G401 (cell line): ENCODE results near the gene C16orf92. TPM values are rescaled to one million over a fixed set of nuclear protein-coding genes. Genes with fewer than 3 reads are reported as not detected.

ENCODE experiments used
- DNase-seq: peaks from one replicate; pipeline ENCODE4 v3.0.0-alpha.2; 2015; ENCODE audit warnings: low spot score
- in situ Hi-C: cut with HindIII; loops from 2 replicates; pipeline ENCODE4 v1.10.0; 2016; ENCODE audit warnings: low sequenced_read_pairs, mixed read lengths
- total RNA-seq: library from RNA; depleted of rRNA; stranded (reverse); fragments of >200 nt; shearing (Covaris generic); gene quantifications from 2 replicates; pipeline ENCODE4 v1.2.3, GENCODE V29; 2014; rRNA removed

The C16orf92 gene, protein sequence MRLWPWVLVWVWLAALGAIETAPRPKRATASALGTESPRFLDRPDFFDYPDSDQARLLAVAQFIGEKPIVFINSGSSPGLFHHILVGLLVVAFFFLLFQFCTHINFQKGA
- total RNA-seq: not detected in 2 replicates

- in situ Hi-C loops: no loop called here
- no peak for DNase-seq
Measured at GRCh38 chr16:30022887-30023286, at the start of gene C16orf92. TSS of gene C16orf92 (plus strand) at chr16:30023198. CDS start at chr16:30023341, 143 bp downstream.

DNA sequence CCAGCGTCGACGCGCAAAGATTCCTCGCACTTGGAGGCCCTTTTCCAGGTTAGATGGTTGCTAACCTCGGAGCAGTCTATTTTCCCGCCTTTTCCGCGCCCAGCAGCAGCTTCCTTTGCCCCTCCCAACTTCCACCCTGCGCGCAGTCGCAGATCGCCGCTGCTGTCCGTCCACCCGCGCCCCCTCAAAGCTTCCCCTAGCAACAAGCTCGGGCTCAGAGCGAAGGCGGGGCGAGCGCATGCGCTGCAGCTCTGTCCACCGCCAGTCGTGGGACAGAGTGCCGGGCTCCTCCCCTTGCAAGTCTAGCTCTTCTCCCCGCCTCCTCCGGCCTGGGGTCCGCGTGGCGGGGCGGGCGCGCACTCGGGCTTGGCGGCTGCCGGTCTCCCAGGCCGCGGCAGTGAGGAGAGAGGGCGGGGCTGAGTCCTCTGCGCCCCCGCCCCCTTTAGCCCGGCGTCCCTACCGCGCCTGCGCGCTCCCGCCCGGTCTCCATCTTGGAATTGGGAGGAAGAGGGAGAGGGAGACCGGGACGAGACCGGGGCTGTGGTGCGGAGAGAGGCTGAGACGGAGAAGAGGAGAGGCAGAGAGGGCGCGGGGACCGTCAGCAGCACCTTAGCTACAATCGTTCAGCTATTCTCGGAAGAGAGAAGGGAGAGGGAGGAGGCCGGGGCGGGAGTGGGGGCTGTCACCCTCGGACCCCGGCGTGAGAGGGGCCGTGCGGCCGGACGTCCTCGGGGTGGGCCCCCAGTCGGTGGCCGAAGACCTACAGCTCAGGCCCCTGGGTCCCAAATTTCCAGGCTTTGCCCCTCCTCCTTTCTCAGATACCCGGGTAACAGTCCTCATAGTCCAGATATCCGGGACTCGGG is 49.4 kb upstream of the C16orf92 start, which contains the start of gene TAOK2:
TSS of gene TAOK2 (plus strand) at position 485 of the 863 bp plus-strand sequence. CDS start 3,905 bp downstream, outside the sequence.
- in situ Hi-C loops: no loop called here
- DNase-seq: peak; percentile 99

GRCh38 chr16:29974291-29975133 is 48.5 kb upstream of the C16orf92 start:
- DNase-seq: no peak
- in situ Hi-C loops: no loop called here

DNA sequence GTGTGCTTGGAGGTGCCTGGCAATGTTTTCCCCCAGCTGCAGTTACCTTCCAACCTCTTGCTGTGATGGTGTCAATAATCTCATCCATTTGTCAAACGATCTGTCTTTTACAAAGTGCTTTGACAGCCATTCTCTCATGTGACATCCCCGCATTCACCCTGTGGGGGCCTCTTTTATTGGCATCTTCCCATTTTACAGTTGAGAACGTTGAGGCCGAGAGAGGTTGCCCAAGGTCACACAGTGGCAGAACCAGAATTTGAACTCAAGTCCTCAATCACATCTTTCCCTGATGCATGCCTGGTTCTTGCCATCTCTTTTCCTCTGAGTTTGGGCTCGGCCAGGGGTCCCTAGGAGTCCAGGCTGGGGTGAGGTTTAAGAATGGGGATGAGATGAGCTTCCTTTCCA is 47.9 kb upstream of the C16orf92 start:
- no peak for DNase-seq
- in situ Hi-C loops: no loop called here

DNA sequence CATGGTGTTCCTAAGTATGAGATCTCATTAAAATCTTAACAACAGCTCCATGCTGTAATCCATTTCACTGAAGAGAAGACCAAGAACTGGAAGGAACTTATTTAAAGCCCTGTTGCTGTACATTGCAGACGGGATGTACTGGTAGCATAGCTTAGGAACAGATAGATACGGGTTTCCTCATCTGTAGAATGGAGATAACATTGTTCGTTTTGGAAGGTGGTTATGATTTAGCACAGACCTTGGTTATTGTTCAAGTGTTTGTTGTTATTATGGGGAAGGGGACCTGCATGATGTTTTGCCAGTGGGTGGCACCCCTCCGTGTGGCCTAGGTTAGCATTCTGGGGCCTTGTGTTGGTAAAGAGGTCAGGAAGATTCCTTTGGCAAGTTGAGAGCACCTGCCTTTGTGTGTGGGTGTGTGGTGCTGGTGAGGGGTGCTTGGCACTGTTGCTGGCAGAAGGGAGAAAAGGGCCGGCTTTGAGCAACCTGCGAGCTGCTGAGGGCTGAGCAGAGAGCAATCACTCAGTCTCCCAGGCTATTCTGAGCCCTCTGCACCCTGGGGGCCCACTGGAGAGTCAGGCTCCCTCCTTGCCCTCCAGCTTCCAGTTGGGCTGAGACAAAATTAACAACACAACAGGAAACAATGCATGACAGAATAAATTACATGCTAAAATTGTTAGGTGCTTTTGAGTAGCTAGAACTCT is 47.0 kb upstream of the C16orf92 start:
- in situ Hi-C loops: no loop called here
- peak; percentile 29 for DNase-seq

GRCh38 chr16:29977063-29977825 is 45.8 kb upstream of the C16orf92 start:
- no peak for DNase-seq
- in situ Hi-C loops: no loop called here

GRCh38 chr16:29978081-29978480 is 44.9 kb upstream of the C16orf92 start:
- in situ Hi-C loops: no loop called here
- DNase-seq: no peak

DNA sequence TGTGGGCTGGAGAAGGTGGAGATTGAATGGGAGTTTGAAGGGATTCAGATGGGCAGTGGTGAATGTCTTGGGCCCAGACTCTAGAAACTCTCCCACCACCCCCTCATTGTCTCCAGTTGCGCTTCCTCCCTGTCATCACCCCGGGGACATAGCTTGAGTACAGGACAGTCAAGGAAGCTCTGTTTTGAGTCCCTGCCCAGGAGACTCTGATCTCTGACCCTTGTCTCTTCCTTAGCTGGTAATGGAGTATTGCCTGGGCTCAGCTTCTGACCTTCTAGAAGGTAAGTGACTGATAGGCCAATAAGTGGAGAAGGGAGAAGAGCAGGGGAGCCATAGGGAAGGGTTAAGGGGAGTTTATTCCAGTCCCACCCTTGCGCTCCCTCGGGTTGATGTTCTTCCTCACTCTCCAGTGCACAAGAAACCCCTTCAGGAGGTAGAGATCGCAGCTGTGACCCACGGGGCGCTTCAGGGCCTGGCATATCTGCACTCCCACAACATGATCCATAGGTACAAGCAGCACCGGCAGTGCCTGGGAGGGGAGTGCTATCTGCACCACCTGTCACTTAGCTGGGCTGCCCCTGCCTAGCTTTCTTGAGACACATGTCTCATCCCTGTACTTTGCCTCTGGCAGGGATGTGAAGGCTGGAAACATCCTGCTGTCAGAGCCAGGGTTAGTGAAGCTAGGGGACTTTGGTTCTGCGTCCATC is 44.3 kb upstream of the C16orf92 start:
- no peak for DNase-seq
- in situ Hi-C loops: no loop called here

GRCh38 chr16:29982560-29983419 is 40.2 kb upstream of the C16orf92 start:
- in situ Hi-C loops: no loop called here
- DNase-seq: no peak

DNA sequence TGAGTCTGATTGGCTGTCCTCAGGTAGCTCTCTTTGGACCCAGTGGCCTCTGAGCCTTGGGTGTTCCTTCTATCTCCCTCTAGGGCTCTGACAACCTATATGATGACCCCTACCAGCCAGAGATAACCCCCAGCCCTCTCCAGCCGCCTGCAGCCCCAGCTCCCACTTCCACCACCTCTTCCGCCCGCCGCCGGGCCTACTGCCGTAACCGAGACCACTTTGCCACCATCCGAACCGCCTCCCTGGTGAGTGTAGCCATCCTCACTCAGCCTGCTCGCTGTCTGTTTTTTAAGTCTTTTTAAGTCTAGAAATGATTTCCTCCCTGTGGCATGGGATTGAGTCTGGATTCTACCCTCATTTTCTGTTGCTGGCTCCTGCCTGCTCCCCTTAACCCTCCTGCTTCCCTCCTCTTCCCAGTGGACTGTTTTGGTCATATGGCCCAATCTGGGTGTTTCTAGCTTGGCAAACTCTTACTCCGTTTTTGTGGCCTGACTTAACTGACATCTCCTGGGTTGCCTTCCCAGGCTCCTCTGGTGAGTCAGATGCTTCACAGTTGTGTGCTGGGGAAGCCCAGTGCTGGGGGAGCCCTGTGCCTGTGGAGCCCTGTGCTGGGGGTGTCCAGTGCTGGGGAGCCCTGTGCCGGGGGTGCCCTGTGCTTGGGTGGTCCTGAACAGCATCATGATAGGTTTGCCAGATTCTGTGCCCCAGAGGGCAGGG is 39.4 kb upstream of the C16orf92 start:
- no peak for DNase-seq
- in situ Hi-C loops: no loop called here

GRCh38 chr16:29984137-29984763 is 38.7 kb upstream of the C16orf92 start:
- no peak for DNase-seq
- in situ Hi-C loops: no loop called here

DNA sequence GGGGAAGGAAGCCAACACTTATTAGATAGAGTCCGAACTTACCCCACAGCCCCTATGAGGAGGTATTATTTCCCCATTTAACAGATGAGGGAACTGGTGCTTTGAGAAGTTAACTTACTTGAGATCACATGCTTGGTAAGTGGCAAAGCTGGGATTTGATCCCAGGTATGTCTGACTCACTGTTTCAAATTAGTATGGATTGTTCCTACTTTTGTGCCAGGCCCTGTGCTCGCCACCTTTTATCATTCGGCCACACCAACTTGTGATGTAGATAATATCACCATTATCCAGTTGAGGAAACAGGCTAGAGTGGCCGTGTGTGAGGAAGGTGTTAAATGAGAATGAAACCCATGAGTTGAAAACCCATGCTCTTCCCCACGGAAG is 38.2 kb upstream of the C16orf92 start:
- no peak for DNase-seq
- in situ Hi-C loops: no loop called here

DNA sequence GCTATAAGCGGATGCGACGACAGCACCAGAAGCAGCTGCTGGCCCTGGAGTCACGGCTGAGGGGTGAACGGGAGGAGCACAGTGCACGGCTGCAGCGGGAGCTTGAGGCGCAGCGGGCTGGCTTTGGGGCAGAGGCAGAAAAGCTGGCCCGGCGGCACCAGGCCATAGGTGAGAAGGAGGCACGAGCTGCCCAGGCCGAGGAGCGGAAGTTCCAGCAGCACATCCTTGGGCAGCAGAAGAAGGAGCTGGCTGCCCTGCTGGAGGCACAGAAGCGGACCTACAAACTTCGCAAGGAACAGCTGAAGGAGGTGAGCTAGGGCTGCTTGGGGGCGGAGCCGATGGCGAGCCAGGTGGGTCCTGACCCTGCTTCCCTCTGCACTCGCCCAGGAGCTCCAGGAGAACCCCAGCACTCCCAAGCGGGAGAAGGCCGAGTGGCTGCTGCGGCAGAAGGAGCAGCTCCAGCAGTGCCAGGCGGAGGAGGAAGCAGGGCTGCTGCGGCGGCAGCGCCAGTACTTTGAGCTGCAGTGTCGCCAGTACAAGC is 37.7 kb upstream of the C16orf92 start:
- DNase-seq: no peak
- in situ Hi-C loops: no loop called here

DNA sequence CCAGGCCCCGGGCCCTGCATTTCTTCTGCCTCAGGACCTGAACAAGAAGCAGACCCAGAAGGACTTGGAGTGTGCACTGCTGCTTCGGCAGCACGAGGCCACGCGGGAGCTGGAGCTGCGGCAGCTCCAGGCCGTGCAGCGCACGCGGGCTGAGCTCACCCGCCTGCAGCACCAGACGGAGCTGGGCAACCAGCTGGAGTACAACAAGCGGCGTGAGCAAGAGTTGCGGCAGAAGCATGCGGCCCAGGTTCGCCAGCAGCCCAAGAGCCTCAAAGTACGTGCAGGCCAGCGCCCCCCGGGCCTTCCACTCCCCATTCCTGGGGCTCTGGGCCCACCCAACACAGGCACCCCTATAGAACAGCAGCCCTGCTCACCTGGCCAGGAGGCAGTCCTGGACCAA is 36.8 kb upstream of the C16orf92 start:
- in situ Hi-C loops: no loop called here
- no peak for DNase-seq

GRCh38 chr16:29986931-29987330 is 36.1 kb upstream of the C16orf92 start:
- DNase-seq: no peak
- in situ Hi-C loops: no loop called here
